Pancreas (tissue), 10 donors: ENCODE data around the gene GRK4. TPM values are rescaled to one million over a fixed set of nuclear protein-coding genes. Genes with fewer than 3 reads are reported as not detected.

ENCODE experiments used
- ATAC-seq, 4 donors: fragments of 200-7000 bp; cut with Tn5 transposase; one replicate each; pipeline versions ENCODE4 v1.8.0 to v1.9.1; 2020; ENCODE audit warnings: mild to moderate bottlenecking in 4 of 4, moderate library complexity in 4 of 4
- DNase-seq, 6 donors: peaks; one replicate each; pipeline ENCODE4 v3.0.0-alpha.2; 2020
- FAIRE-seq: peaks from 2 replicates; lab custom pipeline; 2012; peaks lifted over from hg19 to GRCh38; lab: Jason Lieb, UNC
- H3K27ac ChIP-seq, 4 donors: fragments of 200-600 bp; sonication (generic); 1 replicate in 3 of 4; 2 replicates in 1 of 4; pipeline versions ENCODE4 v1.5.0 to v1.8.0; 2020
- H3K27me3 ChIP-seq, 4 donors: fragments of 200-600 bp; one replicate each; pipeline ENCODE4 v1.8.0; 2021
- H3K36me3 ChIP-seq, 3 donors: fragments of 200-600 bp; sonication (generic) in 1 of 3; one replicate each; pipeline versions ENCODE4 v1.5.0 to v1.8.0; 2020 to 2021
- H3K4me1 ChIP-seq, 3 donors: fragments of 200-600 bp; one replicate each; pipeline ENCODE4 v1.8.0; 2021
- H3K4me3 ChIP-seq, 4 donors: fragments of 200-600 bp; sonication (generic) in 2 of 4; one replicate each; pipeline versions ENCODE4 v1.5.0 to v1.8.0; 2020 to 2021
- H3K9me3 ChIP-seq, 4 donors: fragments of 200-600 bp; one replicate each; pipeline ENCODE4 v1.8.0; 2021
- CTCF ChIP-seq, 4 donors: fragments of 200-600 bp; sonication (generic) in 3 of 4; IDR thresholded peaks; one replicate each; pipeline versions ENCODE4 v1.5.0 to v1.8.0; 2021; ENCODE audit warnings: antibody characterized with exemption in 4 of 4
- WGBS, 2 donors: extraction: QIAGEN DNeasy Blood & Tissue Kit; methylation state at CpG; one replicate each; pipeline ENCODE4 v1.1.7; 2013; 5-methylcytosine and 5-hydroxymethylcytosine counted together
- intact Hi-C, 3 donors: fragments of 100-400 bp; cut with DNase I; formaldehyde crosslinking; loops; one replicate each; pipeline versions ENCODE4 v1.11.1 to v1.14.2; 2022
- polyA plus RNA-seq, 2 donors: library from polyadenylated mRNA; stranded (reverse); fragments of 200-250 nt; gene quantifications; one replicate each; pipeline ENCODE4 v1.2.3, GENCODE V29; 2013
- total RNA-seq, 6 donors: library from RNA; stranded (reverse); fragmentation: NEBNext Ultra II Directional in 4 of 6; extraction: Animal tissue kit (Norgen Biotek cat#: 25700) in 4 of 6; gene quantifications; one replicate each; pipeline versions ENCODE4 v1.2.1 to v1.2.4, GENCODE V29; 2021 to 2023
- donor health status: healthy with polysubstance abuse.
- donor health status: DM: no; HTN: no; CAD: no; lungs with moderate emphysema.
- donor health status: DM: no; HTN: no; CAD: no.
- donor health status: control.
- donor health status: control.
- donor health status: Bipolar disorder and iron deficiency.
- donor health status: DM: yes; HTN: yes; CAD: no.
- donor health status: DM: no; HTN: no; CAD: no.
- donor health status: DM: no; HTN: no; CAD: no.
- donor health status: DM: yes; HTN: yes; CAD: no.

GRK4 gene
- total and polyA plus RNA-seq, 8 donors, result 4.6 to 9.7 (median 5.7) TPM

GRCh38 chr4:2925931-2926860, 37.2 kb upstream of the GRK4 start:
- peaks cover 0 to 38% (median 6%) of the 10 kb centered on the region in 3 donors for H3K36me3 ChIP-seq
- peak in 4 of 6 donors; percentile 5 to 56 (median 32) for DNase-seq
- no peak overlapping the region for H3K27ac ChIP-seq
- no peak overlapping the region for H3K4me3 ChIP-seq
- no peaks in the 10 kb centered on the region for H3K27me3 ChIP-seq
- TF ChIP-seq CTCF (IDR thresholded peaks at IDR 0.05), result no peak
- ATAC-seq, result no peak
- 93 to 95% methylated on average over 41 of the region's 41 CpGs for WGBS, 2 donors
- intact Hi-C loops, result no loop called here
- peaks cover 11 to 16% (median 13%) of the 10 kb centered on the region in 3 donors for H3K4me1 ChIP-seq
- no peaks in the 10 kb centered on the region for H3K9me3 ChIP-seq
- FAIRE-seq, result no peak

- no peak for ATAC-seq
- DNase-seq, result peak in 4 of 6 donors; percentile 8 to 50 (median 30)
- intact Hi-C loops, result no loop called here
- H3K4me1 ChIP-seq, result peaks cover 11 to 16% (median 13%) of the 10 kb centered on the region in 3 donors
- H3K4me3 ChIP-seq, result no peak overlapping the region
- TF ChIP-seq CTCF (IDR thresholded peaks at IDR 0.05), result no peak
- FAIRE-seq, result no peak
- no peaks in the 10 kb centered on the region for H3K27me3 ChIP-seq
- peaks cover 0 to 38% (median 6%) of the 10 kb centered on the region in 3 donors for H3K36me3 ChIP-seq
- H3K9me3 ChIP-seq, result no peaks in the 10 kb centered on the region
- H3K27ac ChIP-seq, result no peak overlapping the region
- WGBS, 2 donors, result 95 to 97% methylated on average over 18 of the region's 18 CpGs
Observed at GRCh38 chr4:2927016-2927695, 36.2 kb upstream of the GRK4 start.

- no peak for ATAC-seq
- H3K27me3 ChIP-seq, result no peaks in the 10 kb centered on the region
- peaks cover 11 to 16% (median 13%) of the 10 kb centered on the region in 3 donors for H3K4me1 ChIP-seq
- intact Hi-C loops, result no loop called here
- no peak overlapping the region for H3K4me3 ChIP-seq
- WGBS, 2 donors, result 94 to 96% methylated on average over 12 of the region's 12 CpGs
- TF ChIP-seq CTCF (IDR thresholded peaks at IDR 0.05), result no peak
- H3K9me3 ChIP-seq, result no peaks in the 10 kb centered on the region
- DNase-seq, result peak in 3 of 6 donors; percentile 6 to 18 (median 7)
- no peak for FAIRE-seq
- no peak overlapping the region for H3K27ac ChIP-seq
- peaks cover 0 to 38% (median 6%) of the 10 kb centered on the region in 3 donors for H3K36me3 ChIP-seq
Observed at GRCh38 chr4:2927696-2928075, 35.7 kb upstream of the GRK4 start.

GRCh38 chr4:2928242-2929176, 34.9 kb upstream of the GRK4 start:
- intact Hi-C loops, result no loop called here
- WGBS, 2 donors, result 88 to 90% methylated on average over 32 of the region's 32 CpGs
- Histone ChIP-seq H3K4me3 (no peak overlapping the region), H3K27ac (no peak overlapping the region), H3K27me3 (no peaks in the 10 kb centered on the region), H3K4me1 (peaks cover 11 to 16% (median 13%) of the 10 kb centered on the region in 3 donors), H3K36me3 (peaks cover 0 to 37% (median 6%) of the 10 kb centered on the region in 3 donors), H3K9me3 (no peaks in the 10 kb centered on the region)
- FAIRE-seq (no peak), ATAC-seq (no peak), DNase-seq (peak in 4 of 6 donors; percentile 11 to 56 (median 28))
- TF ChIP-seq CTCF (IDR thresholded peaks at IDR 0.05), result no peak
